Measurements from ENCODE around the gene DGKI. TPM values are rescaled to one million over a fixed set of nuclear protein-coding genes. Genes with fewer than 3 reads are reported as not detected.

Gene DGKI
- total RNA-seq, 4 donors from 2014 or later = 0.02 to 1.8 (median 0.07) TPM; not detected in 1

GRCh38 chr7:137485818-137486217 lies 361.0 kb downstream of the DGKI start:
- TF ChIP-seq, protein P1, sequence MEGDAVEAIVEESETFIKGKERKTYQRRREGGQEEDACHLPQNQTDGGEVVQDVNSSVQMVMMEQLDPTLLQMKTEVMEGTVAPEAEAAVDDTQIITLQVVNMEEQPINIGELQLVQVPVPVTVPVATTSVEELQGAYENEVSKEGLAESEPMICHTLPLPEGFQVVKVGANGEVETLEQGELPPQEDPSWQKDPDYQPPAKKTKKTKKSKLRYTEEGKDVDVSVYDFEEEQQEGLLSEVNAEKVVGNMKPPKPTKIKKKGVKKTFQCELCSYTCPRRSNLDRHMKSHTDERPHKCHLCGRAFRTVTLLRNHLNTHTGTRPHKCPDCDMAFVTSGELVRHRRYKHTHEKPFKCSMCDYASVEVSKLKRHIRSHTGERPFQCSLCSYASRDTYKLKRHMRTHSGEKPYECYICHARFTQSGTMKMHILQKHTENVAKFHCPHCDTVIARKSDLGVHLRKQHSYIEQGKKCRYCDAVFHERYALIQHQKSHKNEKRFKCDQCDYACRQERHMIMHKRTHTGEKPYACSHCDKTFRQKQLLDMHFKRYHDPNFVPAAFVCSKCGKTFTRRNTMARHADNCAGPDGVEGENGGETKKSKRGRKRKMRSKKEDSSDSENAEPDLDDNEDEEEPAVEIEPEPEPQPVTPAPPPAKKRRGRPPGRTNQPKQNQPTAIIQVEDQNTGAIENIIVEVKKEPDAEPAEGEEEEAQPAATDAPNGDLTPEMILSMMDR (IDR thresholded peaks at IDR 0.05 in 4 of 5, conservative IDR thresholded peaks at IDR 0.05 in 1 of 5) = no peak
- TF ChIP-seq POLR2A (IDR thresholded peaks at IDR 0.05) = no peak
- Histone ChIP-seq H3K4me3 (no peak overlapping the region), H3K27ac (no peak overlapping the region), H3K27me3 (no peaks in the 10 kb centered on the region), H3K36me3 (no peaks in the 10 kb centered on the region), H3K4me1 (no peaks in the 10 kb centered on the region), H3K9me3 (no peaks in the 10 kb centered on the region)
- in situ Hi-C loops (cut with MboI; ENCODE audit: low sequenced_read_pairs in 4 of 4) = loop anchor here in 1 of 4 donors (25.0 kb wide), 1 partner anchor 324 kb away; no protein-coding TSS in a partner anchor
- ATAC-seq = no peak
- intact Hi-C loops (cut with DNase I; ENCODE audit: low total_unique reads) = no loop called here
- no peak for DNase-seq

GRCh38 chr7:137484326-137484725 lies 362.4 kb downstream of the DGKI start:
- intact Hi-C loops (cut with DNase I; ENCODE audit: low total_unique reads) (no loop called here), in situ Hi-C loops (cut with MboI; ENCODE audit: low sequenced_read_pairs in 4 of 4) (loop anchor here in 1 of 4 donors (25.0 kb wide), 1 partner anchor 322 kb away; no protein-coding TSS in a partner anchor)
- no peak overlapping the region for H3K4me3 ChIP-seq

DNA sequence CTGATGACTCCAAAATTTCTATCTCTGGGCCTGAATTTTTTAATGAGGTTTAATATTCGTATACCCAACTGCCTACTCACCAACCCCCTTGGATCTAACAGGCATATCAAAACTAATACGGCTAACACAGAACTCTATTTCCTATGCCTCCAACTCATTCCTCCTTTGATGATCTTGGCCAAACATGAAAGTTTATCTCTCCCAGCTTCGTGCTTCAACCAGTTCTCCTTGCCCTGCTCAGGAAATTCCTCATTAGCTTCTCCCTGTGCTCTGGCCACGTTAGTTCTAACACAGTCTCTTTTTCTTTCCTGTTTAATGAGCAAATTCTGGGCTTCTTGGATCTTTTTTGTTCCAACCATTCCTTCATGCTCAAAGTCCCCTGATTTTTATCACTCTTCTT lies 364.3 kb downstream of the DGKI start:
- TF ChIP-seq, protein P1 (IDR thresholded peaks at IDR 0.05 in 4 of 5, conservative IDR thresholded peaks at IDR 0.05 in 1 of 5) = no peak
- no peak for TF ChIP-seq POLR2A (IDR thresholded peaks at IDR 0.05)
- no peaks in the 10 kb centered on the region for H3K27me3 ChIP-seq
- no peaks in the 10 kb centered on the region for H3K36me3 ChIP-seq
- intact Hi-C loops (cut with DNase I; ENCODE audit: low total_unique reads) (no loop called here), in situ Hi-C loops (cut with MboI; ENCODE audit: low sequenced_read_pairs in 4 of 4) (loop anchor here in 1 of 4 donors (25.0 kb wide), 1 partner anchor 320 kb away; no protein-coding TSS in a partner anchor)
- no peaks in the 10 kb centered on the region for H3K9me3 ChIP-seq
- no peaks in the 10 kb centered on the region for H3K4me1 ChIP-seq
- ATAC-seq (no peak), DNase-seq (no peak)
- H3K27ac ChIP-seq = no peak overlapping the region
- H3K4me3 ChIP-seq = no peak overlapping the region

More at GRCh38 chr7:137484326-137484725, 362.4 kb downstream of the DGKI start:
- DNase-seq (no peak), ATAC-seq (no peak)
- Histone ChIP-seq H3K27me3 (no peaks in the 10 kb centered on the region), H3K36me3 (no peaks in the 10 kb centered on the region), H3K9me3 (no peaks in the 10 kb centered on the region), H3K27ac (no peak overlapping the region), H3K4me1 (no peaks in the 10 kb centered on the region)
- no peak for TF ChIP-seq POLR2A (IDR thresholded peaks at IDR 0.05)
- TF ChIP-seq, protein P1 (IDR thresholded peaks at IDR 0.05 in 4 of 5, conservative IDR thresholded peaks at IDR 0.05 in 1 of 5) = no peak

- no peak for TF ChIP-seq POLR2A (IDR thresholded peaks at IDR 0.05)
- TF ChIP-seq, protein P1 (IDR thresholded peaks at IDR 0.05 in 4 of 5, conservative IDR thresholded peaks at IDR 0.05 in 1 of 5) = no peak
- intact Hi-C loops (cut with DNase I; ENCODE audit: low total_unique reads) = no loop called here
- ATAC-seq = no peak
- DNase-seq = no peak
- Histone ChIP-seq H3K4me3 (no peak overlapping the region), H3K27me3 (no peaks in the 10 kb centered on the region), H3K9me3 (no peaks in the 10 kb centered on the region), H3K4me1 (no peaks in the 10 kb centered on the region), H3K36me3 (no peaks in the 10 kb centered on the region), H3K27ac (no peak overlapping the region)
- in situ Hi-C loops (cut with MboI; ENCODE audit: low sequenced_read_pairs in 4 of 4) = loop anchor here in 1 of 4 donors (25.0 kb wide), 1 partner anchor 319 kb away; no protein-coding TSS in a partner anchor
Measured at GRCh38 chr7:137480824-137481365, 365.9 kb downstream of the DGKI start.
